RWPE2 (cell line): ENCODE data around the gene EID1.
A peak's percentile ranks its signal among the peaks of the same experiment; 100 is the strongest.

Experiments used
- ATAC-seq: fragments of 200-7000 bp; cut with Tn5 transposase; 3 replicates; pipeline ENCODE4 v1.9.1; 2021; ENCODE audit warnings: low read depth
- DNase-seq: peaks from one replicate; pipeline ENCODE4 v3.0.0-alpha.2; 2020; ENCODE audit warnings: low spot score
- H3K27ac ChIP-seq: fragments of 450-650 bp; 2 replicates; pipeline ENCODE4 v1.5.1; 2017; ENCODE audit warnings: mild to moderate bottlenecking; ENCODE audit not compliant: poor library complexity, severe bottlenecking
- H3K27me3 ChIP-seq: fragments of 250-450 bp; sonication (Bioruptor Pico); 2 replicates; pipeline ENCODE4 v1.5.1; 2021; ENCODE audit warnings: mild to moderate bottlenecking, moderate library complexity; ENCODE audit not compliant: insufficient read depth, poor library complexity, severe bottlenecking
- H3K36me3 ChIP-seq: fragments of 250-450 bp; sonication (Bioruptor Pico); 2 replicates; pipeline ENCODE4 v1.5.1; 2020; ENCODE audit warnings: low read depth, mild to moderate bottlenecking, moderate library complexity
- H3K4me1 ChIP-seq: fragments of 250-450 bp; sonication (Bioruptor Pico); 2 replicates; pipeline ENCODE4 v1.5.1; 2021; ENCODE audit warnings: mild to moderate bottlenecking, moderate library complexity; ENCODE audit not compliant: insufficient read depth, poor library complexity, severe bottlenecking
- H3K4me3 ChIP-seq: fragments of 250-450 bp; sonication (Bioruptor Pico); 2 replicates; pipeline ENCODE4 v1.5.1; 2021; ENCODE audit warnings: mild to moderate bottlenecking, moderate library complexity; ENCODE audit not compliant: severe bottlenecking
- H3K9me3 ChIP-seq: fragments of 250-450 bp; sonication (Bioruptor Pico); 2 replicates; pipeline ENCODE4 v1.5.1; 2021; ENCODE audit warnings: mild to moderate bottlenecking, moderate library complexity; ENCODE audit not compliant: severe bottlenecking
- CTCF ChIP-seq: fragments of 450-650 bp; IDR thresholded peaks from one replicate; pipeline ENCODE4 v1.5.1; 2017; ENCODE audit warnings: mild to moderate bottlenecking, moderate library complexity; ENCODE audit not compliant: poor library complexity, severe bottlenecking

EID1 gene

GRCh38 chr15:48877630-48878595, at the start of gene EID1:
Gene EID1, plus strand, starts transcription at chr15:48878134. Its CDS starts 43 bp downstream, at chr15:48878177.
- H3K27ac ChIP-seq, result peak within 1 kb of the TSS; percentile 52
- peak; percentile 91 for DNase-seq
- peak; percentile 16 for TF ChIP-seq CTCF

GRCh38 chr15:48828471-48828870, 49.5 kb upstream of the EID1 start:
- no peak overlapping the region for H3K4me3 ChIP-seq
- no peak overlapping the region for H3K27ac ChIP-seq
- TF ChIP-seq CTCF, result no peak
- no peaks in the 10 kb centered on the region for H3K4me1 ChIP-seq
- H3K36me3 ChIP-seq, result no peaks in the 10 kb centered on the region
- no peak for DNase-seq
- ATAC-seq, result no peak
- no peaks in the 10 kb centered on the region for H3K27me3 ChIP-seq
- H3K9me3 ChIP-seq, result no peaks in the 10 kb centered on the region

More at GRCh38 chr15:48877630-48878595, at the start of gene EID1:
- peak within 1 kb of the TSS; percentile 62 for H3K4me3 ChIP-seq
- no peaks in the 10 kb centered on the region for H3K27me3 ChIP-seq
- peaks cover 8% of the 10 kb centered on the region for H3K36me3 ChIP-seq
- peaks cover 10% of the 10 kb centered on the region for H3K4me1 ChIP-seq
- H3K9me3 ChIP-seq, result no peaks in the 10 kb centered on the region
- ATAC-seq, result peak; percentile 92

- Histone ChIP-seq H3K27me3 (no peaks in the 10 kb centered on the region), H3K27ac (no peak overlapping the region), H3K4me3 (no peak overlapping the region), H3K9me3 (no peaks in the 10 kb centered on the region), H3K4me1 (no peaks in the 10 kb centered on the region), H3K36me3 (no peaks in the 10 kb centered on the region)
- DNase-seq (no peak), ATAC-seq (no peak)
- no peak for TF ChIP-seq CTCF
Measured at GRCh38 chr15:48828906-48829305, 49.0 kb upstream of the EID1 start.

GRCh38 chr15:48832648-48833047, 45.3 kb upstream of the EID1 start:
- Histone ChIP-seq H3K36me3 (no peaks in the 10 kb centered on the region), H3K4me3 (no peak overlapping the region), H3K9me3 (no peaks in the 10 kb centered on the region), H3K27me3 (no peaks in the 10 kb centered on the region), H3K27ac (no peak overlapping the region), H3K4me1 (no peaks in the 10 kb centered on the region)
- no peak for TF ChIP-seq CTCF
- ATAC-seq (no peak), DNase-seq (no peak)
